GM12873 (cell line): Measurements from ENCODE around the gene NPBWR2.

ENCODE experiments used
- CTCF ChIP-seq: IDR thresholded peaks from 2 replicates; pipeline ENCODE4 v1.5.1; 2012; ENCODE audit warnings: low read depth, mild to moderate bottlenecking, moderate library complexity, low read length, control low read depth; ENCODE audit not compliant: insufficient read depth; ENCODE audit errors: missing control alignments

The NPBWR2 gene

GRCh38 chr20:64106435-64106961 is 867 bp downstream of the NPBWR2 start:
- no peak for TF ChIP-seq CTCF

DNA sequence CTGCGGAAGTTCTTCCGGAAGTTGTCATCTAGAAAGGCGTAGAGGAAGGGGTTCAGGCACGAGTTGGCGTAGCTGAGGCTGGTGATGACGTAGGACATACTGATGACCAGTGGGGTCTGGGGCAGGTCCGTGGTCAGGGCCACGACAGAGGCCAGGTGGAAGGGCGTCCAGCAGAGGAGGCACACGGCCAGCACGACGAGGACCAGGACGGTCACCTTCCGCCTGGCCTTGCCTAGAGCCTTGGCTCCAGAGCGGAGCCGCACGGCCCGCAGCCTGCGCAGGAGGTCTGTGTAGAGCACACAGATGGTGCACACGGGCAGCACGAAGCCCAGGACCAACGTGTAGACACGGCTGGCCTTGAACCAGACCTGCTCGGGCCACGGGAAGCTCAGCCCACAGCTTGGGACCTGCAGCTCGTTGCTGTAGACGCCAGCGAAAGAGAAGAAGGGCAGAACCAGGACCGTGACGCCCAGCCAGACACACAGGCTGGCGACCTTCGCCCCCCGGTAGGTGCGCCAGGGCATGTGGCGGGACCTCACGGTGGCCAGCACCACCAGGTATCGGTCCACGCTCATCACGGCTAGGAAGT is 1.4 kb downstream of the NPBWR2 start:
- no peak for TF ChIP-seq CTCF

DNA sequence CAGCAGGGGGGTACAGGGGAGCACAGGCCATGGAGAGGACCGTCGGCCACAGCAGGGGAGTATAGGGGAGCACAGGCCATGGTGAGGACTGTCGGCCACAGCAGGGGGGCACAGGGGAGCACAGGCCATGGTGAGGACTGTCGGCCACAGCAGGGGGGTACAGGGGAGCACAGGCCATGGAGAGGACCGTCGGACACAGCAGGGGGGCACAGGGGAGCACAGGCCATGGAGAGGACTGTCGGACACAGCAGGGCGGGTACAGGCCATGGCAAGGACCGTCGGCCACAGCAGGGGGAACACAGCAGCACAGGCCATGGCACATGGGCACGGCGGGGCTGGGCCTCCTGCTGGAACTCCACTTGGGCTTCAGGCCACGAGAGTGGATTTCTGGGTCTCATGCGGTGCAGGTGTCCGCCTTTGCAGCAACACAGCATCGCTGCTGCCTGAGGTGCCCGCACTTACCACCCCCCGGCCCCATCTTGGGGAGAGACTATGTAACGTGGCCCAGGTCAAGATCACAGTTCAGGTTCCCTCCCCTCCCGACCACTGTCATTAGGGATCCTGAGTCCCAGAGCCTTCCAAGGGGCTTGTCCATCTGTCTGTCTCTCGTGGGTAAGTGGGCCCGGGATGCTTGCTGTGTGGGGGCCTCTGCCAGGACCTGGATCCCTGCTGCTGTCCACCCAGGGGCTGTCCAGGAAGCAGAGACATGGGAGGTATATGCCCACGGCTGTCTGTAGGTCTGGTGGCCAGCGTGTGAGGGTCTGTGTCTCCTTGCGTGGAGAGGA is 2.5 kb downstream of the NPBWR2 start:
- TF ChIP-seq CTCF: no peak

GRCh38 chr20:64103871-64104666 is 3.3 kb downstream of the NPBWR2 start:
- no peak for TF ChIP-seq CTCF

DNA sequence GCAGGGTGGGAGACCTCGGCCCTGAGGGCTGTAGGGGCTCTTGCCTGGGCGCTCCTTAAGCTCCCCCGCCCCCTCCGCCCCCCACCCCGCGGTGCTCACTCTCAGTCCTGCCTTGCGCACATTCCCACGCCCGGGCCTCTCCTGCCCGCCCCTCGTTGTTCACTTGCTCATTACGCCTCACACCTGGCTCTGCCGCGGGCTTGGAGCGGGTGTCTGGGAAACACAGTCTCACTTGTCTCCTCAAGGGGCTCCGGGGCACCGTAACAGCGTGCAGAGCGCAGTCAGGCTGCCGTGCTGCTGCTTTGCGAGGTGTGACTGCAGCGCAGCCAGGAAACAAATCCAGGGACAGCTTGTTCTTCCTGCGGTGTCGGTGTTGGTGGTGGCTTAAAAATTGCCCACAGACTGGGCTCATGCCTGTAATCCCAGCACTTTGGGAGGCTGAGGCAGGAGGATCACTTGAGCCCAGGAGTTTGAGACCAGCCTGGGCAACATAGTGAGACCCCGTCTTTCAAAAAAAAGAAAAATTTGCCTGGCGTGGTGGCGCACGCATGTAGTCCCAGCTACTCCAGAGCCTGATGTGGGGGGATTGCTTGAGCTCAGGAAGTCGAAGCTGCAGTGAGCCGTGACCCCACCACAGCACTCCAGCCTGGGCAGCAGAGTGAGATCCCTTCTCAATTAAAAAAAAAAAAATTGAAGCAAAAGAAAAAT is 4.6 kb downstream of the NPBWR2 start:
- no peak for TF ChIP-seq CTCF

DNA sequence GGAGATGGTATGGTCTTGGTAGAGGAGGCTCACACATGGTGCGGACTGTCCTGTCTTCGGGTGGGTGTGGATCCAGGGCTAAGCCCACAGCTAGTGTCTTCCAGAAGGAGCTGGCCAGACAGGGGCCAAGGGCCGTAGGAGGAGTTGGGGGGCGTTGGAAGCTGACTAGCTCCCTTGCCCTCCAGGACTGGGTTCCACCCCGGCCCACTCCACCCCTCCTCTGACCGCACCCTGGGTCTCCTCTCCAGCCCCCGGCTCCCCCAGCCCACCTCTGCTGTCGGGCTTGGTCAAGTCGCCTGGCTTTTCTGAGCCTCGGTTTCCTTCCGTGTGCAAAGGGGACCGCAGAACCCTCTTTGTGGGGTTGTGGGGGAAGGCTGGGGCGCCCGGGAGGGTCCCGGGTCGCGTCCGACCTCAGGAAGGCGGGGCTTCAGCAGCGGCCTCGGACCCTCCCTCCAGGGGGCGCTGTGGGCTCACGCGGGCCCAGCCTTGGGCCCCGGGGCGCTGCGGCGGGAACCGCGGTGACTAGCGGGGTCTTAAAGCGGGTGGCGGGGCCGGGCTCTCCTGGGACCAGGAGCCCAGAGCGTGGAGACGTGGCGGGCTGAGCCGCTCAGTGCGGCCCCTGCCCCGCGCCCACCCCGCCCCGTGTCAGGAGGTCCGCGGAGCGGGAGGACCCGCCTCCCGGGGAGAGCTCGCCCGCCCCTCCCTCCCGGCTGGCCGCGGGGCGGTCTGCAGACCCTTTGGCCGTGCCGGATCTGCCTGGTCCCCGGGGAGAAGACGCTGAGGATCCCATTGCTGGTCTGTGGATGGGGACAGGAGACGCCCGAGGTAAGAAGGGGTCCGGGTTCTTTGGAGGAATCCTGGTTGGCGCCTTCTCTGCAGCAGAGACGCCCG is 5.4 kb downstream of the NPBWR2 start:
- TF ChIP-seq CTCF: peak; percentile 71
